HFFc6 (cell line): ENCODE measurements around the gene RELT. TPM values are rescaled to one million over a fixed set of nuclear protein-coding genes. Genes with fewer than 3 reads are reported as not detected.
A peak's percentile ranks its signal among the peaks of the same experiment; 100 is the strongest.

Source experiments
- DNase-seq: peaks from one replicate; pipeline ENCODE4 v3.0.0-alpha.2; 2018
- H3K27ac Mint-ChIP-seq: 2 replicates; pipeline ENCODE4 v1.8.0; 2020; ENCODE audit warnings: mild to moderate bottlenecking, mixed read lengths
- H3K27me3 Mint-ChIP-seq: 2 replicates; pipeline ENCODE4 v1.8.0; 2021; ENCODE audit warnings: mild to moderate bottlenecking, moderate library complexity, mixed read lengths; ENCODE audit not compliant: insufficient read depth
- H3K36me3 Mint-ChIP-seq: 2 replicates; pipeline ENCODE4 v1.8.0; 2021; ENCODE audit warnings: low read depth, mixed read lengths
- H3K4me1 Mint-ChIP-seq: 2 replicates; pipeline ENCODE4 v1.8.0; 2020; ENCODE audit warnings: low read depth, mixed read lengths
- H3K4me3 Mint-ChIP-seq: 2 replicates; pipeline ENCODE4 v1.8.0; 2020; ENCODE audit warnings: mild to moderate bottlenecking, moderate library complexity, mixed read lengths
- H3K9me3 Mint-ChIP-seq: 2 replicates; pipeline ENCODE4 v1.8.0; 2020; ENCODE audit warnings: mild to moderate bottlenecking, mixed read lengths
- CTCF ChIP-seq: fragments of 200-600 bp; sonication (generic); IDR thresholded peaks from 2 replicates; pipeline ENCODE4 v1.5.0; 2021; ENCODE audit warnings: antibody characterized with exemption, mild to moderate bottlenecking
- total RNA-seq, 6 experiments: library from RNA; stranded (reverse); fragmentation: NEBNext Ultra II Directional; extraction: Animal tissue kit (Norgen Biotek cat#: 25700); gene quantifications; 2 replicates in 1 of 6; 3 replicates in 5 of 6; pipeline ENCODE4 v1.2.3, GENCODE V29; 2021

The RELT gene
- total RNA-seq, 6 experiments from 2014 or later: 6.2 to 7.7 (median 7.0) TPM

GRCh38 chr11:73348838-73349237, 27.4 kb upstream of the RELT start:
- Mint-ChIP-seq H3K4me3 (no peak overlapping the region), H3K9me3 (no peaks in the 10 kb centered on the region), H3K27ac (peak overlapping the region; percentile 31; the same call in 1 of the 2 replicates), H3K27me3 (peaks cover 7% of the 10 kb centered on the region; the same call in 1 of the 2 replicates), H3K36me3 (peaks cover 12% of the 10 kb centered on the region), H3K4me1 (peaks cover 10% of the 10 kb centered on the region)
- TF ChIP-seq CTCF: no peak
- DNase-seq: no peak

GRCh38 chr11:73349633-73350032, 26.6 kb upstream of the RELT start:
- no peaks in the 10 kb centered on the region for H3K9me3 Mint-ChIP-seq
- H3K36me3 Mint-ChIP-seq: peaks cover 13% of the 10 kb centered on the region
- DNase-seq: no peak
- H3K4me1 Mint-ChIP-seq: peaks cover 9% of the 10 kb centered on the region
- H3K27me3 Mint-ChIP-seq: peaks cover 6% of the 10 kb centered on the region; the same call in 1 of the 2 replicates
- no peak overlapping the region for H3K27ac Mint-ChIP-seq
- no peak for TF ChIP-seq CTCF
- no peak overlapping the region for H3K4me3 Mint-ChIP-seq

GRCh38 chr11:73350908-73351636, 25.1 kb upstream of the RELT start:
- H3K4me1 Mint-ChIP-seq: peaks cover 9% of the 10 kb centered on the region
- TF ChIP-seq CTCF: peak; percentile 99
- H3K4me3 Mint-ChIP-seq: no peak overlapping the region
- peaks cover 20% of the 10 kb centered on the region for H3K36me3 Mint-ChIP-seq
- H3K27ac Mint-ChIP-seq: peak overlapping the region; percentile 82
- peak; percentile 53 for DNase-seq
- peaks cover 6% of the 10 kb centered on the region; the same call in 1 of the 2 replicates for H3K27me3 Mint-ChIP-seq
- no peaks in the 10 kb centered on the region for H3K9me3 Mint-ChIP-seq

GRCh38 chr11:73353422-73353821, 22.8 kb upstream of the RELT start:
- no peak for DNase-seq
- peaks cover 16% of the 10 kb centered on the region for H3K36me3 Mint-ChIP-seq

GRCh38 chr11:73355109-73355508, 21.1 kb upstream of the RELT start:
- DNase-seq: no peak
- Mint-ChIP-seq H3K4me1 (peaks cover 26% of the 10 kb centered on the region), H3K9me3 (no peaks in the 10 kb centered on the region), H3K4me3 (no peak overlapping the region; the same call in 1 of the 2 replicates), H3K27ac (peak overlapping the region; percentile 7; the same call in 1 of the 2 replicates), H3K27me3 (peaks cover 8% of the 10 kb centered on the region), H3K36me3 (peaks cover 14% of the 10 kb centered on the region)
- no peak for TF ChIP-seq CTCF

More at GRCh38 chr11:73353422-73353821, 22.8 kb upstream of the RELT start:
- peaks cover 19% of the 10 kb centered on the region for H3K4me1 Mint-ChIP-seq
- H3K9me3 Mint-ChIP-seq: no peaks in the 10 kb centered on the region
- H3K27me3 Mint-ChIP-seq: peaks cover 6% of the 10 kb centered on the region
- peak overlapping the region; percentile 42; the same call in 1 of the 2 replicates for H3K27ac Mint-ChIP-seq
- no peak for TF ChIP-seq CTCF
- no peak overlapping the region; the same call in 1 of the 2 replicates for H3K4me3 Mint-ChIP-seq
